ENCODE results near the gene FCRLA.
"Not testable (repeated sequence)": the region's sequence is repeated elsewhere in the genome, so short reads cannot be mapped to it uniquely, and the experiment has no call there.

GRCh38 chr1:161693020-161693712, 13.9 kb upstream of the FCRLA start:
- TF ChIP-seq CTCF (conservative IDR thresholded peaks at IDR 0.05 in 1 of 2, IDR thresholded peaks at IDR 0.05 in 1 of 2; ENCODE audit: extremely low read depth in 1 of 2, insufficient read depth in 1 of 2, low read depth in 1 of 2, low read length in 2 of 2); EZH2 (IDR thresholded peaks at IDR 0.05; ENCODE audit: borderline replicate concordance, low read length): not testable (repeated sequence)
